Parathyroid adenoma (tissue), 2 donors: ENCODE results near the gene ZMIZ1.
A peak's percentile ranks its signal among the peaks of the same experiment; 100 is the strongest.

Experiments
- H2AFZ ChIP-seq: fragments of 300-600 bp; sonication (generic); one replicate; pipeline ENCODE4 v1.7.0; 2017; ENCODE audit warnings: antibody characterized with exemption, mild to moderate bottlenecking
- H3K27ac ChIP-seq: fragments of 300-600 bp; sonication (generic); one replicate; pipeline ENCODE4 v1.7.0; 2017
- H3K27me3 ChIP-seq: fragments of 300-600 bp; sonication (generic); one replicate; pipeline ENCODE4 v1.7.0; 2017; ENCODE audit warnings: low read length; ENCODE audit not compliant: control insufficient read depth, insufficient read depth
- H3K36me3 ChIP-seq: fragments of 300-600 bp; sonication (generic); one replicate; pipeline ENCODE4 v1.7.0; 2017; ENCODE audit warnings: low read length; ENCODE audit not compliant: control insufficient read depth, insufficient read depth
- H3K4me1 ChIP-seq: fragments of 300-600 bp; sonication (generic); one replicate; pipeline ENCODE4 v1.7.0; 2017; ENCODE audit warnings: control low read depth
- H3K4me2 ChIP-seq: fragments of 300-600 bp; sonication (generic); one replicate; pipeline ENCODE4 v1.7.0; 2017; ENCODE audit warnings: low read length
- H3K4me3 ChIP-seq: fragments of 300-600 bp; sonication (generic); one replicate; pipeline ENCODE4 v1.7.0; 2017; ENCODE audit warnings: low read depth, low read length
- H3K79me2 ChIP-seq: fragments of 300-600 bp; sonication (generic); one replicate; pipeline ENCODE4 v1.7.0; 2017; ENCODE audit warnings: control low read depth
- H3K9ac ChIP-seq: fragments of 300-600 bp; sonication (generic); one replicate; pipeline ENCODE4 v1.7.0; 2017; ENCODE audit warnings: mild to moderate bottlenecking
- H3K9me3 ChIP-seq: fragments of 300-600 bp; sonication (generic); one replicate; pipeline ENCODE4 v1.7.0; 2017; ENCODE audit warnings: low read length; ENCODE audit not compliant: control insufficient read depth
- CTCF ChIP-seq: fragments of 300-600 bp; sonication (generic); IDR thresholded peaks from one replicate; pipeline ENCODE4 v1.7.0; 2017; ENCODE audit warnings: antibody characterized with exemption, mild to moderate bottlenecking
- donor health status: primary hyperparathyroidism.

ZMIZ1 gene

DNA sequence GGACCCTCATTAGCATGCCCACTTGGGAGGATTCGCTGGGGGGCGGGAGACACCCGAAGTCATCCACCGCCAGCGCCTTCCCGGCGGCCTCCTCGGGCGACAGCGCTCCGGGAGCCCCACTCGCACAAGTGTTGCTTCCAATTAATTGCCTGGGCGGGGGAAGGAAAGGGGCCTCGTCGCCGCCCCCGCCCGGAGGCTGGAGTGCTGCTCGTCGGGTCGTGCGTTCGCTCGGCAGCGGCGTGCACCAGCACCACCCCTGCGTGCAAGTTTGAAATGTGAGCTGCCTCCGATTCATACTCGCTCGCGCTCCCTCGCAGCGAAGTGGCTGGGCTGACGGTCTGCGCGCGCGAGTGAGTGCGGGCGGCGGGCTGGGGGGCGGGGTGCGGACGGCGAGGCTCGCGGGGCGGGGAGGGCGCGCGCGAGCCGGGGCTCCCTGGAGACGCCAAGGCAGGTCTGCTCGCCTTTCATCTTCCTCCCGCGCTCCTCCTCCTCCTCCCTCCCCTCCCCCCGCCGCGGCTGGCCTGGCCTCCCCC, 173.9 kb downstream of the ZMIZ1 start:
- Histone ChIP-seq H3K27me3 (no peaks in the 10 kb centered on the region), H3K9me3 (no peaks in the 10 kb centered on the region), H2AFZ (no peak overlapping the region), H3K36me3 (no peaks in the 10 kb centered on the region), H3K4me3 (peak overlapping the region; percentile 48), H3K9ac (no peak overlapping the region), H3K79me2 (peaks cover 41% of the 10 kb centered on the region), H3K4me2 (peak overlapping the region; percentile 79), H3K27ac (peak overlapping the region; percentile 98), H3K4me1 (peaks cover 62% of the 10 kb centered on the region)
- no peak for TF ChIP-seq CTCF

DNA sequence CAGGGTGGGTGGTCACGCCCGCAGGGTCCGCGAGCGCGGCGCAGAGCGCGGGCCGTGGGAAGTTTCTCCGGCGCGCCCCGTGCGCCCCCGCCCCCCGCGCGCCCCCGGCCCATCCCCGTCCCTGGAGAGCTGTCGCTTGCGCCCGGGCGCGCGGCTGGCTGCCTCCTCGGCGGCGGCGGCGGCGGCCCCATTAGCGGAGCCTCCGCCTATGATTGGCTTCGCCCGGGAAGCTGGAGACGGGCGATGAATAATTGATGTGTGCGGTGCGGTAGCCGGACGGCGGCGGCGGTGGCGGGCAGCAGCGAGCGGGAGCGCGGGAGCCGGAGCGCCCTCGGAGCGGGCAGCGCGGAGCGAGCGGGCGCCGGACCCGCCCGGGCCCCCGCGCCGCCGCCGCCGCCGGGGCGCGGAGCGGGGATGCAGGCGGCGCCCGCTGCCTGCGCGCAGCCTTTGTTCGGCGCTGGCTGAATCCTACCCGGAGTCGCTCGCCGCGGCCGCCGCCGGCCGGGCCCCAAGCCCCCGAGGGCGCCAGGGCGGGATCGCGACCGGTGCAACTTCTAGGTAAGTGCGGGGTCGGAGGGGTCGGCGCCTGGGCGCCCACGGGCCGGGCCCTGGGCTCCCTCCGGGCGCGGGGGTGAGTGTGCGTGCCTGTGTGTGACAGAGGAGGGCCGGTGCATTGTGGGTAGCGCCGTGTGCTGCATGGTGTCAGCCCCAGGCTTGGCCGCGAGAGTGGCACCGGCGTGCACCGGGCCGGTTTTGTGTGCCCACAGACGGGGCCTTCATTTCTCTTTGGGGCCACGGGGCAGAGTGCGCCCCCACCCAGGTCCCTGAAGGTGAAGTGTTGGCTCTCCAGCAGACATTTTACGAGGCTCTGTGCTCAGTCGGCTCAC, 174.7 kb downstream of the ZMIZ1 start:
- Histone ChIP-seq H3K27me3 (no peaks in the 10 kb centered on the region), H3K9me3 (no peaks in the 10 kb centered on the region), H2AFZ (peak overlapping the region; percentile 77), H3K79me2 (peaks cover 48% of the 10 kb centered on the region), H3K36me3 (no peaks in the 10 kb centered on the region), H3K27ac (peak overlapping the region; percentile 98), H3K9ac (no peak overlapping the region), H3K4me3 (peak overlapping the region; percentile 48), H3K4me1 (peaks cover 57% of the 10 kb centered on the region), H3K4me2 (peak overlapping the region; percentile 79)
- no peak for TF ChIP-seq CTCF

DNA sequence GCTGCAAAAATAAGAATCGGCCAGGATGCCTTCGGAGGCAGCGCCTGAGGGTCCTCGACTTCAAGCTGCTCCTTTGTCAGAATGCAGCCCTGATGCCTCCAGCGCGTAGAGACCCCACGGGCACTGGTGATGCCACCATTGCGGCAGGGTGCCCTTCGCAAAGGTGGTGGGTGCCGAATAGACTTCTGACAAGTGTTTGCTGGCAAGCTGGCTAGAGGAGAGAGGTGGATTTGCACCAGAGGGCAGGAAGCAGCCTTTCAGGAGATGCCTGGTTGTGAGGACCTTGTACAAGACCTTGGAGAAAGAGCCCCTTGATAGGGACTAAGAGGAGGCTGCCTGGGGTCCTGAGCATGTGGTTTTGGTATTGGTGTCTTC, 175.3 kb downstream of the ZMIZ1 start:
- no peak for TF ChIP-seq CTCF
- Histone ChIP-seq H3K4me2 (peak overlapping the region; percentile 64), H3K36me3 (no peaks in the 10 kb centered on the region), H3K79me2 (peaks cover 54% of the 10 kb centered on the region), H3K9me3 (no peaks in the 10 kb centered on the region), H3K4me3 (peak overlapping the region; percentile 43), H3K27ac (peak overlapping the region; percentile 69), H3K4me1 (peaks cover 50% of the 10 kb centered on the region), H3K27me3 (no peaks in the 10 kb centered on the region), H2AFZ (peak overlapping the region; percentile 77), H3K9ac (no peak overlapping the region)

- peaks cover 53% of the 10 kb centered on the region for H3K4me1 ChIP-seq
- TF ChIP-seq CTCF = no peak
- H3K79me2 ChIP-seq = peaks cover 62% of the 10 kb centered on the region
- H3K4me3 ChIP-seq = no peak overlapping the region
- H2AFZ ChIP-seq = no peak overlapping the region
- H3K27ac ChIP-seq = peak overlapping the region; percentile 69
- H3K4me2 ChIP-seq = no peak overlapping the region
- H3K27me3 ChIP-seq = no peaks in the 10 kb centered on the region
- H3K9me3 ChIP-seq = no peaks in the 10 kb centered on the region
- no peak overlapping the region for H3K9ac ChIP-seq
- H3K36me3 ChIP-seq = no peaks in the 10 kb centered on the region
These were observed 176.2 kb downstream of the ZMIZ1 start for GRCh38 chr10:79244841-79245504.
